Urinary bladder (tissue), 4 donors: ENCODE results near the gene MDH2. TPM values are rescaled to one million over a fixed set of nuclear protein-coding genes. Genes with fewer than 3 reads are reported as not detected.
"Not testable (repeated sequence)": the region's sequence is repeated elsewhere in the genome, so short reads cannot be mapped to it uniquely, and the experiment has no call there.

Experiments
- DNase-seq: peaks from one replicate; pipeline ENCODE4 v3.0.0-alpha.2; 2015; ENCODE audit errors: extremely low spot score
- H3K27ac ChIP-seq: one replicate; pipeline ENCODE4 v1.5.1; 2013; ENCODE audit warnings: low read depth, mild to moderate bottlenecking, moderate library complexity
- H3K36me3 ChIP-seq: one replicate; pipeline ENCODE4 v1.6.1; 2013; ENCODE audit warnings: mild to moderate bottlenecking, moderate library complexity; ENCODE audit not compliant: insufficient read depth
- H3K4me1 ChIP-seq: one replicate; pipeline ENCODE4 v1.6.1; 2013; ENCODE audit warnings: mild to moderate bottlenecking, moderate library complexity; ENCODE audit not compliant: insufficient read depth
- H3K4me3 ChIP-seq: one replicate; pipeline ENCODE4 v1.5.1; 2013; ENCODE audit warnings: low read depth, low read length
- WGBS: extraction: QIAGEN DNeasy Blood & Tissue Kit; methylation state at CpG from one replicate; pipeline ENCODE4 v1.1.7; 2013; 5-methylcytosine and 5-hydroxymethylcytosine counted together
- polyA plus RNA-seq: library from polyadenylated mRNA; stranded (reverse); fragments of 200-250 nt; gene quantifications from one replicate; pipeline ENCODE4 v1.2.3, GENCODE V29; 2013
- total RNA-seq: library from RNA; depleted of rRNA; stranded (reverse); fragments of >200 nt; gene quantifications from one replicate; pipeline ENCODE4 v1.2.3, GENCODE V29; 2014
- donor health status: healthy with polysubstance abuse.
- donor health status: healthy.

Gene MDH2
- total and polyA plus RNA-seq, 2 donors = 29.6 to 145 TPM

- WGBS = 81% methylated on average over 5 of the region's 5 CpGs
- no peak for DNase-seq
- Histone ChIP-seq H3K27ac (no peak overlapping the region), H3K36me3 (no peaks in the 10 kb centered on the region), H3K4me1 (no peaks in the 10 kb centered on the region), H3K4me3 (no peak overlapping the region)
Observed at GRCh38 chr7:76091506-76091905, 43.6 kb downstream of the MDH2 start.

GRCh38 chr7:76093531-76093930 lies 45.6 kb downstream of the MDH2 start:
- WGBS = 87% methylated on average over 5 of the region's 5 CpGs
- not testable (repeated sequence) for H3K4me1 ChIP-seq, DNase-seq, H3K27ac ChIP-seq, H3K4me3 ChIP-seq, H3K36me3 ChIP-seq

- not testable (repeated sequence) for H3K4me3 ChIP-seq, H3K27ac ChIP-seq, H3K4me1 ChIP-seq, H3K36me3 ChIP-seq, DNase-seq
- 89% methylated on average over 5 of the region's 5 CpGs for WGBS
Observed at GRCh38 chr7:76094326-76094725, 46.4 kb downstream of the MDH2 start.

GRCh38 chr7:76095908-76096307 lies 48.0 kb downstream of the MDH2 start:
- no peak overlapping the region for H3K4me3 ChIP-seq
- WGBS = 74% methylated on average over 3 of the region's 3 CpGs
- H3K36me3 ChIP-seq = no peaks in the 10 kb centered on the region
- no peak overlapping the region for H3K27ac ChIP-seq
- H3K4me1 ChIP-seq = no peaks in the 10 kb centered on the region
- no peak for DNase-seq

GRCh38 chr7:76101693-76102437 lies 54.0 kb downstream of the MDH2 start:
- WGBS = 84% methylated on average over 12 of the region's 12 CpGs
- not testable (repeated sequence) for H3K4me3 ChIP-seq, H3K4me1 ChIP-seq, H3K36me3 ChIP-seq, H3K27ac ChIP-seq, DNase-seq

GRCh38 chr7:76103788-76104187 lies 55.9 kb downstream of the MDH2 start:
- not testable (repeated sequence) for H3K36me3 ChIP-seq, DNase-seq, H3K27ac ChIP-seq, H3K4me1 ChIP-seq, H3K4me3 ChIP-seq
- 97% methylated on average over 2 of the region's 2 CpGs for WGBS

GRCh38 chr7:76106130-76106529 lies 58.2 kb downstream of the MDH2 start:
- H3K36me3 ChIP-seq, H3K4me1 ChIP-seq, DNase-seq, H3K4me3 ChIP-seq, H3K27ac ChIP-seq: not testable (repeated sequence)
- 90% methylated on average over 6 of the region's 6 CpGs for WGBS

- WGBS = 70% methylated on average over 5 of the region's 5 CpGs
- no peak for DNase-seq
- no peaks in the 10 kb centered on the region for H3K36me3 ChIP-seq
- no peak overlapping the region for H3K4me3 ChIP-seq
- H3K4me1 ChIP-seq = no peaks in the 10 kb centered on the region
- H3K27ac ChIP-seq = no peak overlapping the region
Observed at GRCh38 chr7:76106893-76107292, 59.0 kb downstream of the MDH2 start.

- DNase-seq = peak; percentile 37
- Histone ChIP-seq H3K4me1 (no peaks in the 10 kb centered on the region), H3K36me3 (no peaks in the 10 kb centered on the region), H3K27ac (peak overlapping the region; percentile 67), H3K4me3 (no peak overlapping the region)
- WGBS = 29% methylated on average over 11 of the region's 11 CpGs
Observed at GRCh38 chr7:76108540-76109233, 60.8 kb downstream of the MDH2 start.

GRCh38 chr7:76113042-76113630 lies 65.2 kb downstream of the MDH2 start:
- not testable (repeated sequence) for H3K4me1 ChIP-seq, H3K36me3 ChIP-seq, H3K4me3 ChIP-seq, DNase-seq, H3K27ac ChIP-seq
- WGBS = 78% methylated on average over 9 of the region's 9 CpGs

- not testable (repeated sequence) for H3K4me3 ChIP-seq, H3K36me3 ChIP-seq, H3K4me1 ChIP-seq, DNase-seq, H3K27ac ChIP-seq
- WGBS = 96% methylated on average over 1 of the region's 1 CpG
Observed at GRCh38 chr7:76114742-76115141, 66.8 kb downstream of the MDH2 start.
